COLO668 (cell line): ENCODE data around the gene TRPM5.
A peak's percentile ranks its signal among the peaks of the same experiment; 100 is the strongest.

ENCODE experiments used
- DNase-seq: peaks from one replicate; lab custom pipeline; 2025; ENCODE audit not compliant: unreplicated experiment; lab: John Stamatoyannopoulos, UW

Gene TRPM5

GRCh38 chr11:2459016-2459725 is 14.9 kb upstream of the TRPM5 start:
- no peak for DNase-seq

DNA sequence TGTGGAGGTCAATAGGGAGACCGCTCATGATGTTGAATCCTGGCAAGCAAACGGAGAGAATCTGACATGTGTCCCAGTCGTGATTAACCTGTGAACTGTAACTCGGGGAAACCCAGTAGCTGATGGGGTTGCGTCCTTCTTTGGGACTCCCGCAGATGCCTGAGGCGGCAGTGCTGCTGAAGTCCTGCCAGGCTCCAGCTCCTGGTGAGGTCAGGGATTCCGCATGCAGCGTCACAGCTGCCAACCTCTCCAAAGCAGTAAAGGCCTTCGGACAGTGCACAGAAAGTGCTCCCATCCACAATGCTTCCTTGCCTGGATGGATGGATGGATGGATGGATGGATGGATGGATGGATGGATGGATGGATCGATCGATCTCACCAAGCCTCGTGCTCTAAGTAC is 14.0 kb upstream of the TRPM5 start:
- no peak for DNase-seq

DNA sequence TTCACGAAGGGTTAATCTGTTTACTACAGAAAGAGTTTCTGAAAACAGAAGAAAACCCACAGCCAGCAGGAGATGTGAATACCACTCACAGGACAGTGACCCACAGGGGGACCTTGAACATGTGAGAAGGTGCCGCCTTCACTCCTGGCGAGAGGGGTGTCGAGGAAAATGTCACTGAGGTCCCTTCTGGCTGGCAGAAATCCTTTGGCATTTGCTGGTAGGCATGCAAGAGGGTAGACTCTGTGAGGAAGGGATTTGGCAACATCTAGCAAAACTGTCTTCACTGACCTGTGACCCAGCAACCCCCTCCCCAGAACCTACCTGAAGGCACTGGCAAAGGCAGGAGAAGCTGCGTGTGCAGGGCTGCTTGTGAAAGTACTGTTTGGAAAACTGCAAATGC is 9.1 kb upstream of the TRPM5 start:
- DNase-seq, result no peak

- no peak for DNase-seq
Measured at GRCh38 chr11:2452321-2453012, 8.2 kb upstream of the TRPM5 start.

GRCh38 chr11:2451916-2452315 is 7.6 kb upstream of the TRPM5 start:
- DNase-seq, result no peak

DNA sequence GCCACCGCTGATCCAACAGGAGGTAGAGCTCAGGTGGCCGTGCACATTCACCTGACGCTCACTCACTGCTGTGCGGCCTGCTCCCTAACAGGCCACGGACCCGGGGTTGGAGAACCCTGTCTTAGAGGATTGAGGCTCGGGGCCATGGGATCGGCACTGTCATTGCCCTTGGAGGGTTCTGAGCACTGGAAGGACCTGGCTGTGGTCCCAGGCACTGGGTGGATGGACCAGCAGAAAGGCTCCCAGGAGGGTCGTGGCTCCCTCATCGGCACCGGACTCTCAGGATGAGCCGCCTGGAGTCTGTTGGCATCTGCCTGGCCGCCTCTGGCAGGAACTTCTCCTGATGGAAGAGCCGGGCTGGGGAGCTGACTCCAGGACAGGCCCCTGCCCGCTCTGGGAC is 7.0 kb upstream of the TRPM5 start:
- DNase-seq, result no peak

- DNase-seq, result no peak
Measured at GRCh38 chr11:2450321-2451041, 6.2 kb upstream of the TRPM5 start.

DNA sequence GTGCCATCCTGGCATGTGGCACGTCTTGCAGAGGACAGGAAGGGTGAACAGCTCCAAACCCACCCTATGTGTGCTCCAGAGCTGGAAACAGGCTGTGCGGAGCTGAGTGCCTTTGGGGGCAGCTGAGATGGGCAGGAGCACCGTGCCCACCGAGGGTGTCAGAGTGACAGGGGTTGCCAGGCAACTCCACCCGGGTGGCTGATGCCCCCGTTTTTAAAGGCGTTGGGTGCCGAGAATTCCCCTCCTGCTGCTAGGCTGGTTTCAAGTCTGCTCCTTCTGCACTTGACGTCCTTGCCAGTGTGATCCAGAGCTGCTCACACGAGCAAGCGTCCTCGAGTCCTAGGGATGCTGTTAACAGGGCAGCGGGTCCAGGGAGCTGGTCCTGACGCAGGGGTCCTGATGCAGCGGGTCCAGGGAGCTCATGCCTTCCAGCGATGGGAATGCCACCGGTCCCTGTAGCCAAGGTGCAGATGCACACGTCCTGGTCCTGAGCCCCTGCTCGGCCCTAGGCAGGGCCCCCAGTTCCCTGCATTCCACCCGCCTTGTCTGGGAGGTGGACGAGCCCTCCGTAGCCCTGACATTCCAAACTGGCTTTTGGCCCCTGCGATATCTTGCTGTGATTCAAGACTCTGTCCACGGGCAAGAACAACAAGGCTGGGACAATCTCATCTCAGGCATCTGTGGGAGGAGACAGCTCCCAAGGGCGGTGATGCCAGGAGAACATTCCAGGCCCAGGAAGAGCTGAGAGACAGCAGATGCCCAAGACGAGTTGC is 5.4 kb upstream of the TRPM5 start:
- no peak for DNase-seq

DNA sequence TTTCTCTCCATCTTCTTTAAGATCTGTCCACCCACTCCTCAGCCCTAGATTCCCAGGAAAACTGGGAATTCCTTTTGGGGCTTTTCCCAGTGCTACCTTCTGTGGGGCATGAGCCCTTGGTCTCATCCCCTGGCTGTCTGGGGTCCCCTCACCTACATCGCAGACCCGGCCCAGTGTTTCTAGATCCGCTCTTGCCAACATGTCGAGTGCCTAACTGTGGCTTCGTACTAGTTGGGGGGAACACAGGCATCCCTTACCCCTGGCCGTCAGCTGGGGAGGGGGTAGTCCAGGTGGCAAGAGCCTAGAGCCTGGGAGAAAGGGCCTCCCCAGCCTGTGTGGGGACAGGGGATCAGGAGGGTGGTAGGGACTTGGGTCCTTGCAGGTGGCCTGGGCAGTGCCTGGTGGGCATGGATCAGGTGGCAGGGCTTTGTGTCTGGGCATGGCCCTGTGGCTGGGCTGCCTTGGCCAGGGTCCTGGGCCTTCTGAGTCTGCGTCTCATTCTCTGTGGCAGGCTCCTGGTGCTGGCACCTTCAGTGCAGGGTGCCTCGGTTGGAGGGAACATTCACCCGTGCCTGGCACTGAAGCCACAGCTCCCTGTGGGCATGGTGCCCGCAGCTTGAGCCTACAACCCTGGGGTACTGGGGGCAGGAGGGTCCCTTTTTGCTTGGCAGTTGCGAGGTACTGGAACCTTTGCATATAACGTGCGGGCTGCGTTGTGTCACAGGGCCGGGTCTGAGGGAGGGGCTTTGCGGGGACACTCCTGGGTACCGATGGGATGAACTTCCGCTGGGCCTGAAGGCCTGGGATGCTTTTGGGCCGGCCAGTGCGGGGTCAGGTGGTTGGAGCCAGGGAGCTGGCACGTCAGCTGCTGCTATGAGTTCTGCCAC is 4.6 kb upstream of the TRPM5 start:
- DNase-seq, result no peak

DNA sequence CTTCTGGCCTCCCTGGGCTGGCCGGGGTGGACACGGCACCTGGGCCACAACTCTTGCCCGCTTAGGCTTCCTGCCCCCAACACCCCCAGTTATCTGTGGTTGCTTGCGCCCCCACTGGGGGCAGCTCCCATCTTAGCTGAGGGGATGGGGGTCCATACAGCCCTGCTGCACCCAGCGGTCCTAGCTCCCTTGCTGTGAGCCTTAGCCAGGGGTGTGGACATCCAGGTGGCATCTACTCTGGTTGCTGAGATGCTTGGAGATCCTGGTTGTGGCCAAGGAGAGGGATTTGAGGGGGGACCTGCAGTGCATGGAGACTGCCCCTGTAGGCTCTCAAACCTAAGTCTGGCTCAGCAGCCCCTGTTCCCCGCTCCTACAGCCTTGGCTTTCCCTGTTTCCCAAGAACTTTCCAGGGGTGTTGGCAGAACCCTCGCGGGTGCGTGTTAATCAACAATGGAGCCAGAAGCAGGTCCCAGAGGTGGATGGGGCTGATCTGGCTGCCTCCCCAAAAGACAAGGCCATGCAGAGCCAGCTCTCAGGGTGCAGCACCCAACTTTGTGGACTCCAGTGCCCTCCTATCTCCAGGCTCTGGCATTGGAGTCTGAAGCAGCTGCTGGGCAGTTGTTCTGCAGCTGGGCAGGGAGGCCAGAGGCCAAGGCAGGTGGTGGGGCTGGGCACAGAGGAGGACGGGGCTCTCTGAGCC is 3.8 kb upstream of the TRPM5 start:
- DNase-seq, result no peak

- no peak for DNase-seq
Measured at GRCh38 chr11:2447253-2447950, 3.1 kb upstream of the TRPM5 start.

DNA sequence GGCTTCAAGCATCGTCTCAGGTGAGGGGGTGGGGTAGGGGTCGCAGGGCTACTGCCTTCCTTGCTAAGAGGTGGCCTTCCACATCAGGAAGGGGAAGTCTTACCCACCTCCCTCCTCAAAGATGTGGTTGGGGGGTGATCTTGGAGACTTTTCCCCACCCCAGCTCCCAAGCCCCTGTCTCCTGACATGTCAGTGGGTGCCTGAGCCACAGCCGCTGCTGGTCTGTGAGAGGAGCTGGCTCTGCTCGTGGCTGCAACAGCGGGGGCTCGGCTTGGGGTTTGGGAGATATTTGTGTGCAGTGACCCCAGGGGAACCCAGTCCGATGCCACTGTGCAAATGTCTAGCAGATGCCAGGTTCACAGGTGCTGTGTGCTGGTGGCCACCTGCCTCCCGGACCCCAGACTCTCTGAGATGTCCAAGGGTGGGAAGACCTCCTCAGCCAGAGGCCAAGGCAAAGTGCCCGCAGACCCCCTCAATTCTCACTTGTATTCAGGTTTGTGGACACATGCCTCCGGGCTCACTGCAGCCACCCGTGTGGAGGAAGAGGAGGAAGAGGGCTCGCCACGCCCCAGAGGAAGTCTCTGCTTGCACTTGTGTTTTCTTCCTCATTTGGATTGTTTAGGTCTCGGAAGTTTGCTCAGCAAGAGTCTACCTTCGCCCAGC is 2.4 kb upstream of the TRPM5 start:
- DNase-seq, result no peak

DNA sequence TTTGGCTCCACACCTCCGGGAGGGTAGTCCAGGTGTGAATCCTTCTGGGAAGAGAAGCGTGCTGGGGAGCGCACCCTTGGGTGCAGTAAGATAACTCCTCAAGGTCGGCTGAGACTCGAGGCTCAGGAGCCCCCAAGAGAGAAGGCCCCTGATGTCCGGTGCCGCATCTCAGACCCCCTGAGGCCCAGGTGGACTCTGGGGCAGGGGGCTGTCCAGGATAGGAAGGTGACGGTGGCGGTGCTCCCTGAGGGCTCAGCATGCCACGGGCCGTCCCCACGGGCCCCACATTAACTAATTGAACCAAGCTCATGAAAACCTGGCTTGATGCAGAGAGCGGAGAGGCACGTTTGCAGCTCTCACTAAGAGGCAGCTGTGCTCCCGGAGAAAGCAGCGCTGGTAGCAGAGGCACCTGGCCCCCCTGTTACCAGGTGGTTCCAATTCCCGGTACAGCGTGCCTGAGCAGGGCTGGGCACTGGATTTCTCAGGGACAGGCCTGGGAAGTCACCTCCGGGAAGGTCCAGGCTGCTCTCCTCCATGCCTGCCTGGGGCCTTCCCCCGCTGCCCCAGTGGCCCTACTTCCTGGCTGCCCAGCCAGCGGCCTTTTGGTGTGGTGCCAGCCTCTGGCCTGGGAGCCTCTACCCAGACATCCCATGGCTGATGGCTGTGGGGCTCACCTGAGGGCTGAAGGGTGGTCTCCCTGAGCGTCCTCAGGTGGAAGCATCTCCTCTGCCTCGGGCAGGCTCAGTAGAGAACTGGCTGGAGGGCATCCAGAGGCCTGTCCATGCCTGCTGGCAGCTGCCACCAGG is 1.6 kb upstream of the TRPM5 start:
- DNase-seq, result no peak

GRCh38 chr11:2444821-2445745 is 769 bp upstream of the TRPM5 start, which contains the start of gene KCNQ1:
KCNQ1 (plus strand) TSS chr11:2445008; CDS start chr11:2445099, 91 bp downstream.
- DNase-seq, result peak; percentile 11

- DNase-seq, result no peak
Measured at GRCh38 chr11:2443406-2443805, 908 bp downstream of the TRPM5 start.

DNA sequence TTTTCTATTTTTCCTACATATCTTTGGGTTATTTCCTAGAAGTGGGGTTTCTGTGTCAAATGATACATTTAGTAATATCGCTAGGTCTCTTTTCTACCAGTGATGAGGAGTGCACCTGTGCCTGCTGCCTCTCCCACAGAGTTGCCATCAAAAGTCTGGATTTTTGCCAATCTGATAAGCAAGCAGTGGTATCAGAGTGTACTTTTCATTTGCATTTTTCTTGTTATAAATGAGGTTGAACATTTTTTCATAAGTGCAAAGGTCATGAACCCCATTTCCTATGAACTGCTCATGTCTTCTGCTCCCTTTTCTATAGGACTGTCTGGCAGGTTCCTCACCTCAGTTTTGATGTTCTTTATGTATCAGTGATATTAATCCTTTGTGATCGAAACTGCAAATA is 1.7 kb downstream of the TRPM5 start:
- no peak for DNase-seq

DNA sequence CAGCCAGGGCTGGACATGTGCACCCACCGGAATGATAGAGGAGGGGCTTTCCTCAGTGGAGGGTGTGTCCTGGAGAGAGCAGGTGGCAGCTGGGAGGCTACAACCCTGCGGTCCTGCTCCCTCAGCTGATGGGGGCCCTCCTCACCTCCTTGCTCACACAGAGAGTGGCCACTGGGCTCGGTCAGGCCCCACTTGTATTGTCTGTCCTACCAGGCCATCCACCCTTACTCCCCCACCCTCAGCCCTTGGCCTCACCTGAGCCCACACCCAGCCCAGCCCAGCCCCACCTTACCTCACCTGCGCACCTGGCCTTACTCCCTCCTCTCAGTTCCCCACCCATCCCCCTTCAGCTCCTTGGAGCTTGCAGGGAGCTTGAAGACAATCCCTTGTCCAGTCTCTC is 3.1 kb downstream of the TRPM5 start:
- no peak for DNase-seq
